HepG2 (cell line): ENCODE data around the gene FSCN2. TPM values are rescaled to one million over a fixed set of nuclear protein-coding genes. Genes with fewer than 3 reads are reported as not detected.

Experiments
- ATF7 ChIP-seq, 2 experiments: fragments of 450-650 bp in 1 of 2; sonication (generic) in 1 of 2; formaldehyde crosslinking in 1 of 2; IDR thresholded peaks; 2 replicates each; pipeline versions ENCODE4 v1.4.0 to v1.6.1; 2016 to 2020; ENCODE audit warnings: antibody characterized with exemption in 1 of 2, mild to moderate bottlenecking in 1 of 2, missing genetic modification reagents in 1 of 2
- GFI1 ChIP-seq: sonication (generic); formaldehyde crosslinking; IDR thresholded peaks from 2 replicates; pipeline ENCODE4 v1.5.0; 2020; ENCODE audit warnings: missing genetic modification reagents, mild to moderate bottlenecking, borderline replicate concordance
- MLXIP ChIP-seq: sonication (generic); formaldehyde crosslinking; IDR thresholded peaks from 2 replicates; pipeline ENCODE4 v1.9.0; 2021; ENCODE audit warnings: missing genetic modification reagents, borderline replicate concordance
- REL ChIP-seq: sonication (generic); formaldehyde crosslinking; conservative IDR thresholded peaks from 2 replicates; pipeline ENCODE4 v1.8.0; 2022; ENCODE audit warnings: mild to moderate bottlenecking, missing genetic modification reagents, moderate library complexity
- SMAD1 ChIP-seq: sonication (generic); formaldehyde crosslinking; IDR thresholded peaks from 2 replicates; pipeline ENCODE4 v1.4.0; 2020; ENCODE audit warnings: missing genetic modification reagents, low read depth, mild to moderate bottlenecking, borderline replicate concordance
- ZNF275 ChIP-seq: sonication (generic); formaldehyde crosslinking; IDR thresholded peaks from 2 replicates; pipeline ENCODE4 v1.8.0; 2022; ENCODE audit warnings: missing genetic modification reagents, mild to moderate bottlenecking, inconsistent platforms, borderline replicate concordance
- polyA plus RNA-seq, 8 experiments: library from polyadenylated mRNA; depleted of rRNA in 3 of 8; stranded (reverse) in 7 of 8; unstranded in 1 of 8; fragments of >200 nt; fragmentation: Illumina TruSeq in 4 of 8; extraction: Trizol in 4 of 8; gene quantifications; 2 replicates each; pipeline versions ENCODE4 v1.2.1 to v1.2.3, GENCODE V29; 2011 to 2016; ENCODE audit warnings: low read depth in 4 of 8, missing spikeins in 1 of 8, mixed read lengths in 1 of 8; ENCODE audit not compliant: insufficient read depth in 1 of 8
- total RNA-seq, 5 experiments: library from RNA; depleted of rRNA; stranded (reverse); fragments of >200 nt; fragmentation: Illumina TruSeq; extraction: Trizol; gene quantifications; 2 replicates each; pipeline ENCODE4 v1.2.3, GENCODE V29; 2016; ENCODE audit warnings: low read depth in 1 of 5

The FSCN2 gene
- total and polyA plus RNA-seq, 2 of the 13 experiments (the other 11 are each of a cell fraction or from before 2014, with no cell fraction given): 0.09 TPM; not detected in 1

- TF ChIP-seq MLXIP (CRISPR knock-in tag): no peak
- TF ChIP-seq ATF7 (IDR thresholded peaks at IDR 0.05): no peak
- 0 out of 2 replicates have a peak, but pooled peaks have one; percentile 2 for TF ChIP-seq ATF7 (CRISPR knock-in tag; IDR thresholded peaks at IDR 0.05)
- no peak for TF ChIP-seq GFI1 (CRISPR knock-in tag)
- no peak for TF ChIP-seq REL
- no peak for TF ChIP-seq SMAD1 (CRISPR knock-in tag)
- no peak for TF ChIP-seq ZNF275 (CRISPR knock-in tag)
Measured at GRCh38 chr17:81509972-81510784, 18.0 kb upstream of the FSCN2 start (continued).
